CD4-positive, alpha-beta T cell treated with Interferon gamma for 1 hour (primary cell): ENCODE results near the gene SLC35F1.

Experiments used
- DNase-seq: peaks from one replicate; pipeline ENCODE4 v3.0.0-alpha.2; 2020

Gene SLC35F1

GRCh38 chr6:118318648-118319047, 411.6 kb downstream of the SLC35F1 start:
- DNase-seq: no peak

- no peak for DNase-seq
These were observed 412.4 kb downstream of the SLC35F1 start for GRCh38 chr6:118319416-118319815.

- no peak for DNase-seq
These were observed 413.0 kb downstream of the SLC35F1 start for GRCh38 chr6:118319894-118320649.

GRCh38 chr6:118320652-118321051, 413.6 kb downstream of the SLC35F1 start:
- no peak for DNase-seq

- DNase-seq: no peak
These were observed 417.1 kb downstream of the SLC35F1 start for GRCh38 chr6:118324116-118324515.

GRCh38 chr6:118325220-118325860, 418.3 kb downstream of the SLC35F1 start:
- no peak for DNase-seq

GRCh38 chr6:118326712-118327111, 419.6 kb downstream of the SLC35F1 start:
- no peak for DNase-seq

- no peak for DNase-seq
These were observed 420.2 kb downstream of the SLC35F1 start for GRCh38 chr6:118327237-118327636.

GRCh38 chr6:118333772-118334171, 426.7 kb downstream of the SLC35F1 start:
- no peak for DNase-seq

- no peak for DNase-seq
These were observed 427.6 kb downstream of the SLC35F1 start for GRCh38 chr6:118334634-118335033.

- DNase-seq: no peak
These were observed 428.3 kb downstream of the SLC35F1 start for GRCh38 chr6:118335325-118335816.

- DNase-seq: no peak
These were observed 437.1 kb downstream of the SLC35F1 start for GRCh38 chr6:118344014-118344670.

- no peak for DNase-seq
These were observed 443.9 kb downstream of the SLC35F1 start for GRCh38 chr6:118350881-118351430.

GRCh38 chr6:118353564-118353963, 446.5 kb downstream of the SLC35F1 start:
- DNase-seq: no peak

- no peak for DNase-seq
These were observed 447.6 kb downstream of the SLC35F1 start for GRCh38 chr6:118354641-118355040.

- no peak for DNase-seq
These were observed 449.0 kb downstream of the SLC35F1 start for GRCh38 chr6:118356054-118356453.

- no peak for DNase-seq
These were observed 449.6 kb downstream of the SLC35F1 start for GRCh38 chr6:118356686-118357085.
